Mesodermal cell (in vitro differentiated cells): ENCODE measurements around the gene SLC35B4. TPM values are rescaled to one million over a fixed set of nuclear protein-coding genes. Genes with fewer than 3 reads are reported as not detected.

Source experiments
- H3K27ac ChIP-seq: 2 replicates; pipeline ENCODE4 v1.7.0; 2013; ENCODE audit warnings: mild to moderate bottlenecking, low read depth, low read length, moderate library complexity; ENCODE audit not compliant: severe bottlenecking
- H3K36me3 ChIP-seq: 2 replicates; pipeline ENCODE4 v1.7.1; 2013; ENCODE audit warnings: mild to moderate bottlenecking, low read length, moderate library complexity; ENCODE audit not compliant: control insufficient read depth, insufficient read depth
- H3K4me1 ChIP-seq: one replicate; pipeline ENCODE4 v1.7.1; 2013; ENCODE audit warnings: mild to moderate bottlenecking, low read length; ENCODE audit not compliant: insufficient read depth, control insufficient read depth, poor library complexity, severe bottlenecking
- H3K4me3 ChIP-seq: 2 replicates; pipeline ENCODE4 v1.7.0; 2013; ENCODE audit warnings: low read length, control low read depth, mild to moderate bottlenecking; ENCODE audit not compliant: insufficient read depth, poor library complexity, severe bottlenecking; ENCODE audit errors: extremely low read depth
- H3K9me3 ChIP-seq: 2 replicates; pipeline ENCODE4 v1.7.1; 2013; ENCODE audit warnings: mild to moderate bottlenecking, low read length, moderate library complexity; ENCODE audit not compliant: control insufficient read depth
- WGBS, 2 experiments: methylation state at CpG; one replicate each; pipeline ENCODE4 v1.1.5; 2013; ENCODE audit warnings: missing lambda C conversion rate in 2 of 2; ENCODE audit not compliant: insufficient coverage in 2 of 2; 5-methylcytosine and 5-hydroxymethylcytosine counted together
- polyA plus RNA-seq, 2 experiments: library from polyadenylated mRNA; stranded (reverse); fragments of 50-300 nt; gene quantifications; one replicate each; pipeline ENCODE4 v1.2.3, GENCODE V29; 2013

SLC35B4 gene
- 16.9 TPM for polyA plus RNA-seq (2013, experiment 1 of 2)
- 16.8 TPM for polyA plus RNA-seq (2013, experiment 2 of 2)

DNA sequence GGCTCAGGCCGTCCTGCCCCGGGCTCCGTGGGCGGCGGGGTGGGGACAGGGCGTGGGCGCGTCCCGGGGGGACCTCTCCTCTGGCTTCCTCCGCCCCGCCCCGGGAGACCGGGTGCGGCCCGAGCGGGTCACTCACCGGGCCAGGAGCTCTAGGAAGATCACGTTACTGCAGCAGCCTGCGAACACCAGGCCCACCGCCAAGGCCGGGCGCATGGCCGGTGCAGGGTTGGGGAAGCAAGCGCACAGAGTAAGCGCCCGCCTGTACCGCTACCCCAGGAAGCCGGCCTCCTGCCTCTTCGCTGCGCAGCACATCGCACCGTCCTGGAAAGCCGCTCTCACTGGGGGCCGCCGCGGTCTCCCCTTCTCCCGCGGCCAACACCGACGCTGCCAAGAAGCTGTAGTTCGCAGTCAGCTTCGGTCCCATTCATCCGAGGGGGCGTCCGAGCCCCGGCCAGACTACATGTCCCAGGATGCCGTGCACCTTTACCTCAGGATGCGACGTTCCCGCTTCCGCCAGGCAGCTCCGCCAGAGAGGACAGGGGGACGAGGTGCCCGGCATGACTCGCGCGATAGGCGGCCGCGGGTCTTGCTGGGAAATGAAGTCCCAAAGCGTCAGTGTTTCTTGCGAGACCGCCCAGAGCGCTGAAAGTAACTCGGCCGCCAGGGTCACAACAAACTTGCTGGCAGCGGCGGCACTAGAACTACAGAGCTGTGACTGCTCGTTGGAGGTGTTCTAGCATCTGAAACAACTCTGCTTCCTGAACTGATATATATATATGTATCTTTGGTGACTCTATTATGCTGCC is at the start of gene SLC35B4:
Gene SLC35B4 (minus strand): TSS at position 392 of the 806 bp plus-strand sequence. CDS start 179 bp downstream, at position 213.
- Histone ChIP-seq H3K27ac (peak within 1 kb of the TSS; percentile 67), H3K9me3 (no peaks in the 10 kb centered on the region), H3K36me3 (peaks cover 7% of the 10 kb centered on the region), H3K4me1 (peaks cover 11% of the 10 kb centered on the region), H3K4me3 (peak within 1 kb of the TSS; percentile 82)
- WGBS, 2 experiments = 0 to 1% methylated on average over 55 to 57 of the region's 69 CpGs

DNA sequence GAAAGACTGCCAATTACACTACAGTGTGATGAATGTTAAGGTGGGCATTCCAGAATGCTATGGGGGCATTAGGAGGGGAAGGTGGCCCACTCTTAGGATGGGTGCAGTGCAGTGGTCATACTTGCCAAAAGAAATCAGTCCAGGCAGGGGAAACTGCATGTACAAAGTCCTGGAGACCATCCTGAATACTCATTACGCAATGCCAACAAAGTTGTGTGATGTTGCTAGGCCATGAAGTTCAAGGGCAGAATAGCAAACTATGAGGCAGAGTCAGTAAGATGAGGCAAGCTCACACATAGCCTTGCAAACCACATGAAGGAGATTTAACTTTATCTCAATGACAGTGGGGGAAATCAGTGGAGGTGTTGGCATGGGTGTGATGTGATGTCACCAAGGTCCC is 49.8 kb upstream of the SLC35B4 start:
- H3K9me3 ChIP-seq = no peaks in the 10 kb centered on the region
- no peak overlapping the region for H3K27ac ChIP-seq
- no peak overlapping the region for H3K4me3 ChIP-seq
- no peaks in the 10 kb centered on the region for H3K36me3 ChIP-seq
- H3K4me1 ChIP-seq = peaks cover 5% of the 10 kb centered on the region
- WGBS, 2 experiments = 100% methylated on average over 1 of the region's 1 CpG; no CpG with 5 or more reads in 1 of the 2 experiments

- Histone ChIP-seq H3K4me1 (peaks cover 5% of the 10 kb centered on the region), H3K27ac (no peak overlapping the region), H3K36me3 (no peaks in the 10 kb centered on the region), H3K4me3 (no peak overlapping the region), H3K9me3 (no peaks in the 10 kb centered on the region)
- WGBS, 2 experiments = 90 to 91% methylated on average over 5 of the region's 6 CpGs
Measured at GRCh38 chr7:134365341-134366054, 48.8 kb upstream of the SLC35B4 start.

- peaks cover 5% of the 10 kb centered on the region for H3K4me1 ChIP-seq
- no peaks in the 10 kb centered on the region for H3K9me3 ChIP-seq
- H3K4me3 ChIP-seq = no peak overlapping the region
- no peak overlapping the region for H3K27ac ChIP-seq
- no peaks in the 10 kb centered on the region for H3K36me3 ChIP-seq
Measured at GRCh38 chr7:134364619-134365037, 47.9 kb upstream of the SLC35B4 start.

DNA sequence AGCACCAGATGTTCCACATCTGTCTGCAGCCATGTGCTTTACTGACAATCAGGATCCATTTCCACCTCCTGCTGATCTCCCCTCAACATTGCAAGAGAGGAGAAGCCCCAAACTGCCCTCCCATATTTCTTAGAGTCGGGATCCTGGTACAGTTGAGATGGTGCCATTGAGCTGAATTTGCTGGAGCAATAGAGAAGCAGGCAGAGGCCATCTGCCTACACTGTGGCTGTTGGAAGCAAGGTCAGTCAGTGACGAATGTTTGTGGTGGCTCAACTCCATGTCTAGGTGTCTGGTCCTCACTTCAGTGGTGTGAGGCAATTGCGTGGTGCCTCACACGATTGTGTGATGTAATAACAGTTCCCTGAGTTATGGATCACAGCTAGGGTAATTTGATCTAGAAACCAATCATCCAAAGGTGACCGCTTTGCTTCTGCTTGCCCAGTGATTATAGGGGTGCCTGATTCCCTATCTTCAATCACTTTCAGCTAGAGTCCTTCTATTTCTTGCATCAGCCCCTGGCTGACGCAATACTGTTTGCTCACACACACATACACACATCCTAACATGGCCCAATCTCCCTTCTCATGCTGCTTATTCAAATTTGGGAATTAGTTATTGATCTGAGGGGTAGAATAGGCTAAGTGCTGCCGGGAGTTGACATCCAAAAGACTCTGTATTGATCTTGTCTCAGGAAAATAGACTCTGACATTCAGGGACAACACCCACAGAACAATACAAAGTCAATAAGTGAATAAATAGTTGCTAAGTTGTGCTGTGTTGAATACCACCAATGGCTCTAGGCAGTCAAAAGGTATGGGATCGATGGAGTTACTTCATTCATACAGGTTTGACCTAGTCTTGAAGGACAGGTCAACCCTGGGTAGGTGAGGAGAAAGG is 46.1 kb upstream of the SLC35B4 start:
- 86 to 90% methylated on average over 5 to 6 of the region's 8 CpGs for WGBS, 2 experiments
- Histone ChIP-seq H3K4me3 (no peak overlapping the region), H3K4me1 (peaks cover 5% of the 10 kb centered on the region), H3K9me3 (no peaks in the 10 kb centered on the region), H3K27ac (no peak overlapping the region), H3K36me3 (no peaks in the 10 kb centered on the region)

DNA sequence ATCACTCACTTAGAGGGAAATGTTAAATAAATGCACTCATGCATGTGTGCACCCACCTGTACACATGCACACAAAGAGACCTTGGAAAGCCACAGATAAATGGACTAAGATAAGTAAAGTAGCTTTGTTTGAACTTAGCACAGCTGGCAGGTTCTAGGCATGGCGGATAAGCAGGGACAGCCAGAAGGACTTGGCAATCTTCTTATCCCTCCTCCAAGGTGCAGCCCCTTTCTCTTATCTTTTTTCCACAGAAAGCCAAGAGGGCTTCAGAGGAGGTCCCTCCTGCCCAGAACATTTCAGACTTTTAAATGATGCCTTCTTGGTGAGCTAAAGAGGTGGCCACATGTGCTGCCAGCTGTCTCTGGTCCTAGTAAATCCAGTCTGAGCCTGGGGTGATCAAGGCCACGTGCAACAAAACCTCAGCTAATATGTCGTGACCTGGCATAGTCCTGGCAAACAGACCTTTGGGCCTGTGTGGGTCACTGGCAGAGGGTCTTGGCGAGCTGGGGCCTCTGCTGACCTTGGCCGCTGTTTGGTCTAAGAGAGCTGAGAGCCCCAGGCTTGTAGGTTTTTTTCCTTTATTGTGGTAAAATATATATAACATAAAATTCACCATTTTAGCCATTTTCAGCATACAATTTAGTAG is 43.2 kb upstream of the SLC35B4 start:
- Histone ChIP-seq H3K9me3 (no peaks in the 10 kb centered on the region), H3K36me3 (no peaks in the 10 kb centered on the region), H3K27ac (no peak overlapping the region), H3K4me3 (no peak overlapping the region), H3K4me1 (peaks cover 5% of the 10 kb centered on the region)
- WGBS, 2 experiments = 76 to 86% methylated on average over 3 of the region's 5 CpGs

DNA sequence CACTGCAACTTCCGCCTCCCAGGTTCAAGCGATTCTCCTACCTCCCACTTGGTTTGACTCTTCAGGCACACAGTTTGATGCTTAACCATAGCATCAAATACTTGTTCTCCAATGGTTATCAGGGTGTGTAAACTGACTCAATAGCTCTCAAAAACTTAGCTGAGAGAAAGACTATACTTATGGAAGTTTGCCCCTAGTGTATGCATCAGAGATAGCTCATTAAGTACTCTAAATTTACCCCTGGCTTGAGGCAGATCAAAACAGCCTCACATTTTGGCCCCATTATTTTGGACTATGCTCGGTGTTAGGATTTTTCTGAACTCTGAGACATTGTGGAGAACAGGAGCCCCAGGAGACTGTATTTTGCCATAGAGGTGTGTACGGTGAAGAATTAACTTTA is 40.8 kb upstream of the SLC35B4 start:
- no peaks in the 10 kb centered on the region for H3K36me3 ChIP-seq
- no peaks in the 10 kb centered on the region for H3K9me3 ChIP-seq
- 80 to 95% methylated on average over 1 to 2 of the region's 4 CpGs for WGBS, 2 experiments
- no peak overlapping the region for H3K27ac ChIP-seq
- H3K4me3 ChIP-seq = no peak overlapping the region
- no peaks in the 10 kb centered on the region for H3K4me1 ChIP-seq

DNA sequence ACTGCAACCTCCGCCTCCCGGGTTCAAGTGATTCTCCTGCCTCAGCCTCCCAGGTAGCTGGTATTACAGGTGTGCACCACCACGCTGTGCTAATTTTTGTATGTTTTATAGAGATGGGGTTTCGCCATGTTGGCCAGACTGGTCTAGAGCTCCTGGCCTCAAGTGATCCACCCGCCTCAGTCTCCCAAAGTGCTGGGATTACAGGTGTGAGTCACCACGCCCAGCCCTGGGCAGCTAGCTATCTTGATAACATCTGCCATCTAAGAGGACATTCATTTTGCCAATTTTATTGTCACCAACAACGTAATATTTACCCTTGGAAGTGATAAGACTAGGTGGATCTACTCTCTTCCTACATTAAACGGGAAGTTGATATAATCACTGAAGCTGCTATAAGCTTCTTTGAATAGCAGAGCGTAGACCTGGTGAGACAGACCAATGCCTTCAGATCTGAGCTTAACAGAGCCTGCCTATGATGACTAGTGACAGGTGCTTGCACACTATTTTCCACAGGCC is 39.7 kb upstream of the SLC35B4 start:
- no peaks in the 10 kb centered on the region for H3K9me3 ChIP-seq
- no peak overlapping the region for H3K27ac ChIP-seq
- H3K4me1 ChIP-seq = no peaks in the 10 kb centered on the region
- H3K4me3 ChIP-seq = no peak overlapping the region
- WGBS, 2 experiments = 94 to 95% methylated on average over 5 to 6 of the region's 9 CpGs
- H3K36me3 ChIP-seq = no peaks in the 10 kb centered on the region

DNA sequence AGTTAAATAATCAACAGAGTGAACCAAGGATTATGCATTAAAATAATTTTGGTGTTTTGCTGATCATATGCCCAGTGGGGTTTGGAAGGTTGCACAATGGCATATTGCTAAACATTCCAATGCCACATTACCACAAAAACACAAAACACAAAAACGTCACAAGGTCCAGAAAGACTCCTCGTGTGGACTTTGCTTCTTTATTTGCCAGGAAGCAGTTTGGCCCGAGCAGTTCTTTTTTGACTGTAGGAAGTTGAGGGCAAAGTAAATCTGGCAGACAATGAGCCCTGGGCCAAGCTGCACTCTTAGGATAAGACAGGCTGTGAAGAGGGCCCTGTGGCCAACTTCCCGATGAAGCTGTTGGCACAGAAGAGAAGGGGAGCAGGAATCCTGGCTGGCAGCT is 39.2 kb upstream of the SLC35B4 start:
- no peaks in the 10 kb centered on the region for H3K4me1 ChIP-seq
- H3K4me3 ChIP-seq = no peak overlapping the region
- no peak overlapping the region for H3K27ac ChIP-seq
- H3K36me3 ChIP-seq = no peaks in the 10 kb centered on the region
- 90 to 100% methylated on average over 2 of the region's 4 CpGs for WGBS, 2 experiments
- no peaks in the 10 kb centered on the region for H3K9me3 ChIP-seq

DNA sequence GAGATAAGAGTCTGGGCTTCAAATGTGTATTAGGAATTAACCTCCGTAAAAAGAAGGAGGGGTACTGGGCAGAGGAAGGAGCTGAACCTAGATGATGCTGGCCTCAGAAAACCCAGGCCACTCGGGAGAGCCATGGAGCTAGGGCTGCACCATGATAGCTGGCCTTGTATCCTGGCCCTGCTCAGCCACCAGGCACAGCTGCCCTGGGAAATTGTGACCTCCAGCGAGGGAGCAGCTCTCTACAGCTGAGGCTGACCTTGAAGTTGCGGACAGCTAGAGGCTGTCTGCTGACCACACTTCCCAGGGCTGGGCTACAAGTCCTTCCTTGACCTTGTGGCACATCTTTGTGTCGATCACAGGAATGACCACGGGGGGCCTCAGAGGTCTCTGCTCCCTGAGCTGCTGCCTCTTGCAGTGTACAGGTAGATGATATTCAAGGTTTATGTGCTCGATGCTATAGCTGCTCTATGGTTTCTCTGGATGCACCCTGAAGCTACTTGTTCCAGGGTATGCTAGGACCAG is 38.3 kb upstream of the SLC35B4 start:
- no peaks in the 10 kb centered on the region for H3K4me1 ChIP-seq
- H3K27ac ChIP-seq = no peak overlapping the region
- no peaks in the 10 kb centered on the region for H3K9me3 ChIP-seq
- H3K36me3 ChIP-seq = no peaks in the 10 kb centered on the region
- WGBS, 2 experiments = 66 to 82% methylated on average over 7 of the region's 7 CpGs
- no peak overlapping the region for H3K4me3 ChIP-seq
